Endothelial cell of umbilical vein (primary cell): ENCODE data around the gene ADTRP. TPM values are rescaled to one million over a fixed set of nuclear protein-coding genes. Genes with fewer than 3 reads are reported as not detected.

Source experiments
- BruUV-seq: library from RNA; stranded (reverse); fragments of 400-500 nt; replicated peaks from 2 replicates; lab custom pipeline; 2021; lab: Mats Ljungman, UMichigan
- CTCF ChIA-PET: fragments of 300-600, 350-600 bp; sonication (Branson Sonifier 250); formaldehyde crosslinking; loops from one replicate; lab custom pipeline; 2021; ENCODE audit warnings: antibody characterized with exemption, inconsistent platforms; lab: Charles Lee
- POLR2A ChIA-PET: fragments of 300-600, 350-600 bp; sonication (Branson Sonifier 250); formaldehyde crosslinking; loops from one replicate; lab custom pipeline; 2021; ENCODE audit warnings: antibody characterized with exemption, inconsistent platforms; lab: Charles Lee
- DNase-seq: peaks from one replicate; pipeline ENCODE4 v3.0.0-alpha.2; 2011; ENCODE audit warnings: low read depth, low spot score
- FAIRE-seq: peaks from 2 replicates; lab custom pipeline; 2011; peaks lifted over from hg19 to GRCh38; lab: Jason Lieb, UNC
- H2AFZ ChIP-seq: 2 replicates; pipeline ENCODE4 v1.6.0; 2012; ENCODE audit warnings: low read depth, low read length, control low read depth, inconsistent platforms
- H3K27ac ChIP-seq: 2 replicates; pipeline ENCODE4 v1.5.1; 2011; ENCODE audit warnings: low read depth, mild to moderate bottlenecking, control low read depth, low read length, moderate library complexity; ENCODE audit not compliant: insufficient read depth
- H3K27me3 ChIP-seq, 2 experiments: 2 replicates each; pipeline versions ENCODE4 v1.6.0 to v1.6.1; 2011; ENCODE audit warnings: low read length in 2 of 2, mixed read lengths in 1 of 2; ENCODE audit not compliant: control insufficient read depth in 2 of 2, insufficient read depth in 2 of 2
- H3K36me3 ChIP-seq, 2 experiments: 2 replicates in 1 of 2; 3 replicates in 1 of 2; pipeline ENCODE4 v1.5.1; 2011; ENCODE audit warnings: low read length in 2 of 2, mild to moderate bottlenecking in 1 of 2, moderate library complexity in 1 of 2; ENCODE audit not compliant: control insufficient read depth in 2 of 2, insufficient read depth in 2 of 2; ENCODE audit errors: extremely low read depth in 1 of 2
- H3K4me1 ChIP-seq: 3 replicates; pipeline ENCODE4 v1.5.1; 2011; ENCODE audit warnings: mild to moderate bottlenecking, low read length; ENCODE audit not compliant: control insufficient read depth, insufficient read depth; ENCODE audit errors: extremely low read depth
- H3K4me2 ChIP-seq: 2 replicates; pipeline ENCODE4 v1.6.1; 2011; ENCODE audit warnings: low read length, control low read depth, mixed read lengths; ENCODE audit not compliant: insufficient read depth
- H3K4me3 ChIP-seq, 3 experiments: fragments of 200-600 bp in 1 of 3; sonication (generic), shearing (Covaris generic) in 1 of 3; replicated peaks in 1 of 3; 2 replicates each; pipeline ENCODE4 v1.5.1; 2011 to 2016; ENCODE audit warnings: control low read depth in 3 of 3, low read length in 3 of 3, mild to moderate bottlenecking in 2 of 3, inconsistent platforms in 1 of 3, low read depth in 1 of 3, moderate library complexity in 1 of 3; ENCODE audit not compliant: insufficient read depth in 1 of 3
- H3K79me2 ChIP-seq: 2 replicates; pipeline ENCODE4 v1.6.0; 2012; ENCODE audit warnings: low read length, inconsistent platforms; ENCODE audit not compliant: control insufficient read depth, insufficient read depth
- H3K9ac ChIP-seq: replicated peaks from 2 replicates; pipeline ENCODE3; 2011; ENCODE audit warnings: low read length, control low read depth; ENCODE audit not compliant: insufficient read depth; ENCODE audit errors: extremely low read depth
- H3K9me1 ChIP-seq: replicated peaks from 3 replicates; pipeline ENCODE4 v1.6.0; 2011; ENCODE audit warnings: mild to moderate bottlenecking, low read length; ENCODE audit not compliant: control insufficient read depth, insufficient read depth; ENCODE audit errors: extremely low read depth
- H3K9me3 ChIP-seq: replicated peaks from 2 replicates; pipeline ENCODE4 v1.5.1; 2012; ENCODE audit warnings: low read length, inconsistent platforms; ENCODE audit not compliant: control insufficient read depth, insufficient read depth
- H4K20me1 ChIP-seq: replicated peaks from 2 replicates; pipeline ENCODE3; 2011; ENCODE audit warnings: mild to moderate bottlenecking, low read length; ENCODE audit not compliant: control insufficient read depth, insufficient read depth; ENCODE audit errors: extremely low read depth
- CTCF ChIP-seq, 2 donors: IDR thresholded peaks; 1 replicate in 1 of 2; 2 replicates in 1 of 2; pipeline ENCODE4 v1.5.1; 2011; ENCODE audit warnings: low read length in 2 of 2, mild to moderate bottlenecking in 2 of 2, moderate library complexity in 2 of 2, control low read depth in 1 of 2, inconsistent platforms in 1 of 2, low read depth in 1 of 2; ENCODE audit not compliant: insufficient read depth in 1 of 2; ENCODE audit errors: extremely low read depth in 1 of 2
- EZH2 ChIP-seq: IDR thresholded peaks from 2 replicates; pipeline ENCODE4 v1.6.1; 2012; ENCODE audit warnings: borderline replicate concordance, low read depth, mild to moderate bottlenecking, moderate library complexity, low read length, inconsistent platforms; ENCODE audit not compliant: severe bottlenecking
- FOS ChIP-seq: IDR thresholded peaks from 2 replicates; pipeline ENCODE4 v1.6.1; 2011; ENCODE audit warnings: mild to moderate bottlenecking, low read length, moderate library complexity, borderline replicate concordance; ENCODE audit not compliant: insufficient read depth
- GATA2 ChIP-seq: IDR thresholded peaks from 2 replicates; pipeline ENCODE4 v1.7.0; 2011; ENCODE audit warnings: low read depth, mild to moderate bottlenecking, moderate library complexity, mixed read lengths, low read length; ENCODE audit not compliant: insufficient read length, insufficient read depth
- JUN ChIP-seq: IDR thresholded peaks from 2 replicates; pipeline ENCODE4 v1.6.1; 2011; ENCODE audit warnings: borderline replicate concordance, low read depth; ENCODE audit not compliant: insufficient read length, insufficient read depth
- MAX ChIP-seq: IDR thresholded peaks from 2 replicates; pipeline ENCODE4 v1.6.1; 2011; ENCODE audit not compliant: insufficient read depth, insufficient read length
- MYC ChIP-seq: IDR thresholded peaks from one replicate; pipeline ENCODE4 v1.6.1; 2011; ENCODE audit warnings: mild to moderate bottlenecking, low read depth, low read length
- POLR2A ChIP-seq: IDR thresholded peaks from 2 replicates; pipeline ENCODE4 v1.6.1; 2012; ENCODE audit warnings: low read depth, mild to moderate bottlenecking, control low read depth, low read length
- POLR2AphosphoS5 ChIP-seq: IDR thresholded peaks from 2 replicates; pipeline ENCODE4 v1.6.1; 2012; ENCODE audit warnings: low read depth, mild to moderate bottlenecking, control low read depth, low read length, moderate library complexity; ENCODE audit not compliant: insufficient read depth
- dilution Hi-C: fragments of 300-500 bp; cut with MboI; formaldehyde crosslinking; loops from one replicate; pipeline ENCODE4 v1.15.0; 2019; ENCODE audit warnings: low sequenced_read_pairs; ENCODE audit not compliant: extremely low pct_ligation_motif_present
- intact Hi-C: fragments of 100-400 bp; cut with micrococcal nuclease; formaldehyde crosslinking; loops from one replicate; pipeline ENCODE4 v1.10.0; 2022
- polyA plus RNA-seq, 4 experiments: library from polyadenylated mRNA; depleted of rRNA in 3 of 4; stranded (reverse) in 3 of 4; unstranded in 1 of 4; fragments of >200 nt; gene quantifications; 2 replicates each; pipeline versions ENCODE4 v1.2.1 to v1.2.3, GENCODE V29; 2011 to 2012; ENCODE audit warnings: missing spikeins in 1 of 4
- total RNA-seq: library from RNA; stranded (reverse); gene quantifications from 2 replicates; pipeline ENCODE4 v1.2.3, GENCODE V29; 2021

Gene ADTRP
- total and polyA plus RNA-seq, 2 donors (not counting 3 experiments of a cell fraction or from before 2014, with no cell fraction given), result 3.3 to 4.4 TPM

- intact Hi-C loops, result no loop called here
These were observed 567 bp downstream of the ADTRP start for GRCh38 chr6:11778036-11778435.

More at GRCh38 chr6:11778036-11778435, 567 bp downstream of the ADTRP start:
- no peak overlapping the region for H3K9ac ChIP-seq
- no peaks in the 10 kb centered on the region for H3K9me1 ChIP-seq
- no peak overlapping the region for H3K27ac ChIP-seq
- no peaks in the 10 kb centered on the region for H4K20me1 ChIP-seq
- H3K4me1 ChIP-seq, result no peaks in the 10 kb centered on the region
- ChIA-PET CTCF (interaction anchor here (1.1 kb wide), 1 partner anchor 10 kb away, joined by 3 read pairs; no protein-coding TSS in a partner anchor), POLR2A (no interaction called here)
- H2AFZ ChIP-seq, result no peak overlapping the region
- TF ChIP-seq JUN (no peak), EZH2 (no peak), POLR2AphosphoS5 (no peak), MAX (no peak), POLR2A (no peak), GATA2 (no peak), FOS (no peak), MYC (no peak), CTCF (IDR thresholded peaks at IDR 0.05; ENCODE audit: extremely low read depth in 1 of 2, insufficient read depth in 1 of 2, low read depth in 1 of 2, low read length in 2 of 2) (no peak)
- no peaks in the 10 kb centered on the region for H3K9me3 ChIP-seq
- H3K4me3 ChIP-seq, result no peak overlapping the region
- no peak overlapping the region for H3K4me2 ChIP-seq
- no peaks in the 10 kb centered on the region for H3K36me3 ChIP-seq
- no peaks in the 10 kb centered on the region for H3K27me3 ChIP-seq
- dilution Hi-C loops, result no loop called here
- no TSS peak for BruUV-seq
- DNase-seq, result no peak
- no peaks in the 10 kb centered on the region for H3K79me2 ChIP-seq
- no peak for FAIRE-seq
